ENCODE data around the gene RNF217. TPM values are rescaled to one million over a fixed set of nuclear protein-coding genes. Genes with fewer than 3 reads are reported as not detected.

Gene RNF217
- total and polyA plus RNA-seq, 8 donors: 1.9 to 32.7 (median 11.2) TPM

DNA sequence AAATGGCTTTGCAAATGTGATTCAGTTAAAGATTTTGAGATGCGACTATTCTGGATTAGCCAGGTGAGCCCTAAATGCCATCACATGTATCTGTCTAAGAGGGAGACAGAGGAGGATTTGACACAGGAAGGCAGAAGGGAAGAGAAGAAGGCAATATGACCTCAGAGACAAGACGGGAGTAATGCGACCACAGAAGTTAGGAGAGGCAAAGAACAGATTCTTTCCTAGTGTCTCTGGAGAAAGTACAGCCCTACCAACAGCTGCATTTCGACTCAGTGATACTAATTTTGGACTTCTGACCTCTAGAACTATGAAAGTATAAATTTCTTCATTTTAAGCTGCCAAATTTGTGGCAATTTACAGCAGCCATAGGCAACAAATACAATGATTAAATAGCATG is 167.1 kb downstream of the RNF217 start:
- no peaks in the 10 kb centered on the region for H3K4me1 ChIP-seq
- TF ChIP-seq, protein P1, sequence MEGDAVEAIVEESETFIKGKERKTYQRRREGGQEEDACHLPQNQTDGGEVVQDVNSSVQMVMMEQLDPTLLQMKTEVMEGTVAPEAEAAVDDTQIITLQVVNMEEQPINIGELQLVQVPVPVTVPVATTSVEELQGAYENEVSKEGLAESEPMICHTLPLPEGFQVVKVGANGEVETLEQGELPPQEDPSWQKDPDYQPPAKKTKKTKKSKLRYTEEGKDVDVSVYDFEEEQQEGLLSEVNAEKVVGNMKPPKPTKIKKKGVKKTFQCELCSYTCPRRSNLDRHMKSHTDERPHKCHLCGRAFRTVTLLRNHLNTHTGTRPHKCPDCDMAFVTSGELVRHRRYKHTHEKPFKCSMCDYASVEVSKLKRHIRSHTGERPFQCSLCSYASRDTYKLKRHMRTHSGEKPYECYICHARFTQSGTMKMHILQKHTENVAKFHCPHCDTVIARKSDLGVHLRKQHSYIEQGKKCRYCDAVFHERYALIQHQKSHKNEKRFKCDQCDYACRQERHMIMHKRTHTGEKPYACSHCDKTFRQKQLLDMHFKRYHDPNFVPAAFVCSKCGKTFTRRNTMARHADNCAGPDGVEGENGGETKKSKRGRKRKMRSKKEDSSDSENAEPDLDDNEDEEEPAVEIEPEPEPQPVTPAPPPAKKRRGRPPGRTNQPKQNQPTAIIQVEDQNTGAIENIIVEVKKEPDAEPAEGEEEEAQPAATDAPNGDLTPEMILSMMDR (IDR thresholded peaks at IDR 0.05): no peak
- TF ChIP-seq EP300 (IDR thresholded peaks at IDR 0.05) (no peak), POLR2A (IDR thresholded peaks at IDR 0.05) (no peak), POLR2AphosphoS5 (IDR thresholded peaks at IDR 0.05) (no peak)
- intact Hi-C loops (cut with DNase I; ENCODE audit: low total_unique reads): no loop called here
- H3K27me3 ChIP-seq: no peaks in the 10 kb centered on the region
- H3K27ac ChIP-seq: no peak overlapping the region
- 64 to 81% (median 71%) methylated on average over 4 of the region's 4 CpGs for WGBS, 5 donors
- no peak overlapping the region for H3K4me3 ChIP-seq
- no peak for DNase-seq
- no peaks in the 10 kb centered on the region for H3K36me3 ChIP-seq
- H3K9me3 ChIP-seq: peaks cover 0 to 5% (median 1%) of the 10 kb centered on the region in 4 donors

- Histone ChIP-seq H3K4me1 (no peaks in the 10 kb centered on the region), H3K36me3 (no peaks in the 10 kb centered on the region), H3K4me3 (no peak overlapping the region), H3K27ac (no peak overlapping the region), H3K27me3 (no peaks in the 10 kb centered on the region), H3K9me3 (no peaks in the 10 kb centered on the region)
- TF ChIP-seq, protein P1 (IDR thresholded peaks at IDR 0.05): no peak
- TF ChIP-seq EP300 (IDR thresholded peaks at IDR 0.05): no peak
- TF ChIP-seq POLR2AphosphoS5 (IDR thresholded peaks at IDR 0.05): no peak
- TF ChIP-seq POLR2A (IDR thresholded peaks at IDR 0.05): no peak
- 38 to 55% (median 44%) methylated on average over 1 of the region's 1 CpG for WGBS, 5 donors
- DNase-seq: no peak
- intact Hi-C loops (cut with DNase I; ENCODE audit: low total_unique reads): no loop called here
Measured at GRCh38 chr6:125132058-125132457, 169.8 kb downstream of the RNF217 start.

DNA sequence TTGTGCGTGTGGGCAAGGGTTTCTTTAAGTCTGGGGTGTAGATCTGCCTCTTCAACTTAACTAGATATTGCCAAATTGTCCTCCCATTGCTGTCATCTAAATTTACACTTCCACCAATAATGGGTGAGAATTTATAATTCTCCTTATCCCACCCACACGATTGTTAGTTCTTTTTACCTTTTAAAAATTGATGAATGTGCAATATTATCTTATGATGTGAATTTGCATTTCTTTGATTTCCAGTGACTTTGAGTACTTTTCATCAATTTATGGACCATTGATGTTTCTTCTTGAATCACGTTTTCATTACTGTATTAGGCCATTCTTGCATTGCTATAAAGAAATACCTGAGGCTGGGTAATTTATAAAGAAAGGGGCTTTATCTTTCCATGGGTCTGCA is 174.1 kb downstream of the RNF217 start:
- intact Hi-C loops (cut with DNase I; ENCODE audit: low total_unique reads): no loop called here
- Histone ChIP-seq H3K27me3 (no peaks in the 10 kb centered on the region), H3K36me3 (no peaks in the 10 kb centered on the region), H3K27ac (no peak overlapping the region), H3K9me3 (no peaks in the 10 kb centered on the region), H3K4me1 (no peaks in the 10 kb centered on the region), H3K4me3 (no peak overlapping the region)
- TF ChIP-seq, protein P1 (IDR thresholded peaks at IDR 0.05): no peak
- no peak for TF ChIP-seq POLR2AphosphoS5 (IDR thresholded peaks at IDR 0.05)
- no peak for TF ChIP-seq POLR2A (IDR thresholded peaks at IDR 0.05)
- TF ChIP-seq EP300 (IDR thresholded peaks at IDR 0.05): no peak
- WGBS, 5 donors: 76 to 86% (median 85%) methylated on average over 3 of the region's 3 CpGs
- DNase-seq: no peak

GRCh38 chr6:125138083-125138482 is 175.8 kb downstream of the RNF217 start:
- intact Hi-C loops (cut with DNase I; ENCODE audit: low total_unique reads): no loop called here
- Histone ChIP-seq H3K36me3 (no peaks in the 10 kb centered on the region), H3K9me3 (no peaks in the 10 kb centered on the region), H3K27me3 (no peaks in the 10 kb centered on the region), H3K27ac (no peak overlapping the region), H3K4me1 (no peaks in the 10 kb centered on the region), H3K4me3 (no peak overlapping the region)
- no peak for TF ChIP-seq POLR2AphosphoS5 (IDR thresholded peaks at IDR 0.05)
- TF ChIP-seq, protein P1 (IDR thresholded peaks at IDR 0.05): no peak
- no peak for TF ChIP-seq EP300 (IDR thresholded peaks at IDR 0.05)
- no peak for TF ChIP-seq POLR2A (IDR thresholded peaks at IDR 0.05)
- no peak for DNase-seq
- 73 to 90% (median 87%) methylated on average over 2 of the region's 2 CpGs for WGBS, 5 donors
